HCT116 (cell line): ENCODE results near the gene G2E3.

Experiments
- EGR1 ChIP-seq: IDR thresholded peaks from 2 replicates; pipeline ENCODE4 v1.6.1; 2012; ENCODE audit warnings: low read depth
- TCF7L2 ChIP-seq: IDR thresholded peaks from 2 replicates; pipeline ENCODE4 v1.7.0; 2011; ENCODE audit warnings: borderline replicate concordance, inconsistent platforms; ENCODE audit not compliant: insufficient read depth, insufficient read length; ENCODE audit errors: extremely low read depth

DNA sequence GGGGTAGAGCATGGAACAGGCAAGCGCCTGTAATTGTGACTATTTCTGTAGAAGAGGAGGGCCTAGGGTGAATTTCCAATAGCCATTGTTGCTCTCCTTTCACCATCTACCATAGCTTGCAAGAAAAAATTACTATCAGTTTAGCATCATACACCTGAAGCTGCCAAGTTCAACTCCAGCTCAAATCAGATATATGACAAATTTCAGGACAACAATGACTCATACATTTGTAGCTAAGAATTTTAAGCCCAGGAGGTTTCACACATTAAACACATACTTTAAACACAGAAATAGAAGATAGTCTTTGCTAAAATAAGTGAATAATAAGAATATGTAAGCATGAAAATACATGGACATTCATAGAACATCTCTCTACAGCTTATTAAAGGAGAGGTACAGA lies 17.6 kb upstream of the G2E3 start:
- TF ChIP-seq EGR1 (no peak), TCF7L2 (no peak)
